Middle frontal gyrus (tissue), 1 donor: ENCODE results near the gene NSG2.
A peak's percentile ranks its signal among the peaks of the same experiment; 100 is the strongest.

Source experiments
- DNase-seq: peaks from one replicate; pipeline ENCODE4 v3.0.0-alpha.2; 2015; ENCODE audit warnings: low spot score; ENCODE audit errors: extremely low spot score

NSG2 gene

DNA sequence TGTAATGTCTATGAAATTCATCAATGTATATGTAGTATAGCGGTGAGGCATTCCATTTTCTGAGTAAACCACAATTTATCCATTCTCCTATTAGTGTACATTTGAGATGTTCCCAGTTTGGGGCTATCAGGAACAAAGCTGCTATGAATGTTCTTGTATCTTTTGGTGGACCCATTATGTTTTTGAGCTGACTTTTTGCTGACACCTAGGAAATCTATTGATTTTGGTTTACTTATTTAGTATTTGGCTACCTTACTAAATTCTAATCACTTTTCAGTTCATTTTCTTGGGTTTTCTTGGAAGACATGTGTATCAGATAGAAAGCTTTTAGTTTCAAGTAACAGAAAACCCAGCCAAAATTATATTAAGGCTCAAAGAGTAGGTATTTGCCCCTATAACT is 13.7 kb downstream of the NSG2 start:
- DNase-seq: no peak

DNA sequence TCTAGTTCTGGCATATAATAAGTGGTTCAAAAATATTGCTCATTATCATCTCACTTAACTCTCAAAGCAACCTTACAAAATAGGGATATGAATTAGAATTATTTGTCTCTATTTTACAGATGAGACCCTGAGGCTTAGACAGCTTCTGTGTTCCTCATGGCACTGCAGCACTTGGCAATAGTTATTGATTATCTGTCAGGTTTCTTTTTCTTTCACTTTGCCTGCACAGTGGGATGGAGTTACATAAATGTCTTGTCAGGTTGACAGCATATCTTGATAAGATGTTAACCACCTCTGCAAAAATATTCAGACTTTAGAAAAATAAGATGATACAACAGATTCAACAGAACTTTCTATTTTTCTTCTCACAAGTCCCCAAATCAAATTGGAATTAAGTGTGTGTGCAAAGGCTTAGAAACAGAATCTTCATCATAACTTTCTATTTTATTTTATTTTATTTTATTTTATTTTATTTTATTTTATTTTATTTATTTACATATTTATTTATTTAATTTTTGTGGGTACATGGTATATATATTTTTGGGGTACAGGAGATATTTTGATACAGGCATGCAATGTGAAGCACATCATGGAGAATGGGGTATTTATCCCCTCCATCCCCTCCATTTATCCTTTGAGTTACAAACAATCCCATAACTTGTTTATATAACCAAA is 17.7 kb downstream of the NSG2 start:
- no peak for DNase-seq

DNA sequence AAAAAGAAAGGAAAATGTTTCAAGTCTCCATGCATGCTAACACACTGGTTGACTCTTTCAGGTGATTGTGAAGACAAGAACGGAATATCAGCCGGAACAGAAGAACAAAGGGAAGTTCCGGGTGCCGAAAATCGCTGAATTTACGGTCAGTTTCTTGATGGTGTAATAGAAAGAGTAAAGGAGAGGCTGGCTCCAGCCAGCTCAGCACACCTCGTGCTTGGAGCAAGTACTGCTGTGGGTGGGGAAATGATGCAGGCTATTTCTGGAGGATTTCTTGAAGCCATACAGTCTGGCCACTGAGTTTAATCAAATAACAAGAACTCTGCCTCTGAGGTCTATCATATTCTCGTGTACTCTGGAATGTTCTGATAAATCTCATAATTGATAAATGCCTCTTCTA is 18.7 kb downstream of the NSG2 start:
- no peak for DNase-seq

DNA sequence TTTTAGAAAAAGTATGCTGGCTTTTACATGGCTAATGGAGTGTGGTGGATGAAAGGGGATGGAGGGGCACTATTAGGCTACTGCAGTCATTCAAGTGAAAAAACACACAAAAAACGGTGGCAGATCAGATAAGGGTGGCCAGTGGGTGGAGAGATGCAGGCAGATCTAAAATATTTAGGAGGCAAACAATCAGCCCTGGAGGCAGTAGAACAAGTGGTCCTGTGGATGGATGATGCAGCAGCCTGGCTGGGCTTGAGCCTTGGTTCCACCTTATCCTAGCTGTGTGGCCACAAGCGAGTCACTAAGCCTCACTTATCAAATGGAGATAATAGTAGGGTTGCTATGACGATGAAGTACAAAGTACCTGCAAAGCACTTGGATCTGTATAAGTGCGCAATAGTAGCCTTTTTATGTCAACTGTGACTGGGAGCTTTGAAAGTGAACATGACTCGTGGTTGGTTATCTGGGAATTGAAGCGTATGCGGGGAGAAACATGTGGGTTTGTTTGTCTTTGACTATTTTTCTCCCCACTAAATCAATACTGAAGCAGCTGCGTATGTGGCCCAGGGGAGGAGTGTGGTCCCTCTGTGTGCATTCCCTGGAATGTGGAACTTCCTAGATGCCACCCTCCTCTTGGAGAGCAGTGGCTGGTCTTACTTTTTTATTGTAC is 20.2 kb downstream of the NSG2 start:
- no peak for DNase-seq

DNA sequence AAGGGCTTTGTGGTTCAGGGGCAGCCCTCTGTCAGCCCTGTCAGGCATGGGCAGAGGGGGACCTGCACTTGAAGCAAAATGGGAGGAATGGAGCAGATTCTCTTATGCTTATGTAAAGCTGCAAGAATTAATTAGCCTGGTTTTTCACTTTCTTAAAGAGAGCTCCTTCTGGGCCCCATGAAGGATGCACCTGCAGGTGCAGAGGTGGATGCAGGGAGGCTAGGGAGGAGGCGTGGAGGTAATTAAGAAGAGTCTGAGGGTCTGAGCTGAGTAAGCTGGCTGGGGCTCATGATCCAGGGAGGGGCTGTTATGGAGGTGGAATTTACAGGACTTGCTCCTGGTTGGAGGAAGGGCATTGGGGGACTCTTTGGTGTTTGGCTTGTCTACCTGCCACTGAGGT is 22.0 kb downstream of the NSG2 start:
- no peak for DNase-seq

DNA sequence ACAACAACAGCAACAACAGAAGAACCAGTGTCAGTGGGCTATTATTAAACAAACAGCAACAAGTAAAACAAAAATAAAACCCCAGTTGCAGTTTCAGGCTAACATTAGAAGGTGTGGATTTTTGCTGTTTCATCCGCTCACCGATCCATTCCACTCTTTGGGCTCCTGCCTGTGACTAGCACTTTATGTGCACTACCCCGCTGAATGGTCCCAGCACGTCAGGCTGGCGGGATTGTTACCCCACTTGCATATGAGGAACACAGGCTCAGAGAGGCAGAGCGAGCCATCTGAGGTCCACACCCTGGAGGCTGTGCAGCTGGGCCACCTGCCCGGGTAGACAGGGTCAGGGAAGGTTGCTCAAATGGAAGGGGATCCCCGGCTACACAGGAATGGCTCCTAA is 26.0 kb downstream of the NSG2 start:
- no peak for DNase-seq

DNA sequence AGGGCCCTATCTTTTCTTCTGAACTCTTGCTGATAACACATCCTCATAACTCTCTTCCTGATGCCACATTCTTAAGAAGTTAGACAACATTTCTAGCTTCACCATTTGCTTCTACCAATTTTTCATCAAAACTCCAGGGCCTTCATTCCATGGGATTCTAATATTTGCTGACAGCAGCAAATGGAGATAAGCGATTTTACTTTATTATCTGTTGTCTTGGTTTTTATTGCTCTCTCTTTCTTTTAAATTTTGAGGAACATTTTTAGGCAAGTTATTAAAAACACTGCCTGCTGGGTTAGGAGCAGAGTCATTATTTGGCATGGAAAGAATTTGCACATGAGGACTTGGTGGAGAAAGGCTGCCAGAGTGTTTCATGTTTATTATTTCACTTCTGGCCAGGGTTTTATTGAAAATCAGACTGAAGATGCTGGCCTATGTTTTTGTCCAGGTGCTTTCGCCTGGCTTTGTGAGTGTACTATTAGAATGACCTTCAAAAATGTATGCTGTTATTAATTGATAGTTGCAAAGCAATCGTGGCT is 27.7 kb downstream of the NSG2 start:
- no peak for DNase-seq

DNA sequence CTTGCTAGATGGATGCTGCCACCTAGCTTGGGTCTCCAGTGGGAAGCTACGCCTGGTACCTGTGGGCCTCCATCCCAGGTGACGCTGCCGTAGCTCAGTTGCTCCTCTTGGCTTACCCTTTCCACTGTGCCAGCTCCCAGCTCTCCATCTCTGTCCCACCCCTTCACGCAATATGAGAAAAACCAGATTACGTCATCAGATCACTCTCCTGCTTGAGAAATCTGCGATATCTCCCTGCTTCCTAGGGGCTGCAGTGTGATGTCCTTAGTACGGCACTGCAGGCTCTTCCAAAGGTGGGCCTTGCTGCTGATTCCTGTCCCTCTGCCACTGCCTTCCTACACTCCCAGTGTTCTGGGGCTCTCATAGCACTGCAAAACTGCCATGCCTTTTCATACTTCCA is 28.9 kb downstream of the NSG2 start:
- DNase-seq: no peak

DNA sequence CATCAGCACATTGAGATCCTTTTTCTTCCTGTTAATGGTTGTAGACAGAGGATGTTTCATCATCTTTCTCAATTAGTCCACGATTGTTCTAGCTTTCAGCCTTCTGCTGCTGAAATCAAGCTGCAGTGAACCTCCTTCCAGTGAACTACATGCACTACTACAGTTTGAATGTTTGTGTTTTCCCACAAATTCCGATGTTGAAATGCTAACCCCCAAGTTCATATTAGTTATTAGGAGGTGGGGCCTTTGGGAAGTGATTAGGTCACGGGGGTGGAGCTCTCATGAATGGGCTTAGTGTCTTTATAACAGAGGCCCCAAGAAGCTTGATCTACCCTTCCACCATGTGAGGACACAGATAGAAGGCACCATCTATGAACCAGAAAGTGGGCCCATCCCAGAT is 32.9 kb downstream of the NSG2 start:
- no peak for DNase-seq

DNA sequence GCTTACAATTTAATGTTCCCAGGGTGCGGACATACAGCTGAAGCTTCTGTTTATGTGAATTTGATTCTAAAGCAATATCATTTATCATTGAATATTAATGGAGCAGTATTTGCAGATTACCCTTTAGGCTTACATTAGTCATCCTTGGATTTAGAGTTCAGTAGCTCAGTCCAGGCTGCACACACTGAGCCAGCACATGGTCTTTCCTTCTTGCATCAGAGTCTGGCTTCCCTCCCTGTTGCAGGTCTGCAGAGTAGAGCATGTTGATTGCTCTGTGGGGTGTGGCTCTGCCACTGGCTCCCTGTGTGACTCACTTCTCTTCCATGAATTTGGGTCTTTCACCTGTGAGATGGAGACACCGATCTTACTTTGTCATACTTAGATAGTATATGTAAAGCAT is 36.8 kb downstream of the NSG2 start:
- DNase-seq: no peak

DNA sequence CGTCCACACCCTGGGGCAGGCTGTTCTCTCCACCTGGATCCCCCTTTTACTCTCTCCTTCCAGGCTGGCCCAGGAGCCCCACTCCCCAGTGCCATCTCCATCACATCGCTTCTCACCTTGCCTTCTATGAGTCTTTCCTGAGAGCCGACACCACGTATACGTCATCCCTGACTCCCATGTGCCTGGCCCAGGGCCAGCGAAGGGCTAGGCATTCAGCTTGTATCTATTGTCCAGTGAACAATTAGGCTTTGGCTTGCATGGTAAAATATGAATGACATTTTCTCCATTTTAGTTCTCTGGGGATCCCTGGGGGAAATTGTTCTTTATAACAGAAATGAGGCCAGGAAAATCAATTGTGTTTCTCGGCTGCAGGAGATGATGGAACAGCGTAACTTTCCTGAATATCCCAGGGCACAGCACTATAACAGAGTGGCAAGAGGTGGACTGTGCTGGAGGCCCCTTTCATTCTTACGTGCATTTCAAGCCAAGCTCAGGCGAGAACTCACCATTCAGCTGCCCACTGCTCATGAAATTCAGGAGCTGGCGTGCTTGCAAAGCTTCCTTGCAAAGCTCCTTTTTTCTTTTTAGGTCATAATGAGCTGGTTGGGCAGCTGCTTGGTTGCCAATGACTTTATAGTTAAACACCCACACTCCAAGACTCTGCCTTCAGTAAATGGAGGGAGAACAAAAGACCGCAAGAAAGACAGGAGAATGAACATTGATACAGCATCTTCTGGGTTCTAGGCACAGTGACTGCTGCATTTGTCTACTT is 37.7 kb downstream of the NSG2 start:
- peak; percentile 39 for DNase-seq

DNA sequence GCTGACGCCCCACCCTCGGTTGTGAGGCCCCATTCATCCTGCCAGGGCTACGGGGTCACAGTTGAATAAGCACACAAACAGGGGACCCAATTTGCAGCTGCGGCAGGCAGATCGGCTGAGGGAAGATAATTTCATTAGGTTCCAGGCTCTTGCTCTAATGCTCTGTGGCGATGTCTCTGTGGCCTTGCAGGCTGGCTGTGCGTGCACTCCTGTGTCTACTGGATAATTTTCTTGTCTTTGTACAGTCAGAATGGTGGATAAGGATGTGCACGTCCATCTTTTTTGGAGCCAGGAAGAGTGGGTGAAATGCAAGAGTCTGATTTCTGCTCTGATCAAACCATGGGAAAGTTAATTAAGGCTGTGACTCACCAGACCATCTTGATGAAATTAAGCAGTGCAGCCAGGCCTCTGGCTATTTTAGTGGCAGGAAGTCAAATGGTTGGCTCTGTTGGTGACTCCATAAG is 39.2 kb downstream of the NSG2 start:
- no peak for DNase-seq

DNA sequence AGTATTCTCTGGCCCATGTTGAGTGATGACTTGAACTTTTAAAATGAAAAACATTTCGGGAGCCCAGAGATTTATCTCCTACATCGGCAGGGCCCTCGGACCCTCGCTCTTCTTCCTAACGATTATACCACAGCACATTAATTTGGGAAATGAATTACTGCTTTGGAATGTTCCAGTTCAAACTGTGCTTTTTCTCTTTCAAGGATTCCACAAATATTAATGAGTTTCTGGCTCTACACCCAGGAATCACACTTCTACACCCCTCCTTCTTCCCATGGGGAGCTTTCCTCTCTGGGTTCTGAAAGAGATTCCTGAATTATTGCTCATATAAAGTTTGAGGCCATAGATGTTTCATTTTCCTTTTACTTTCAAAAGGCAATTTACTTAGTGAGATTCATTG is 41.2 kb downstream of the NSG2 start:
- no peak for DNase-seq

DNA sequence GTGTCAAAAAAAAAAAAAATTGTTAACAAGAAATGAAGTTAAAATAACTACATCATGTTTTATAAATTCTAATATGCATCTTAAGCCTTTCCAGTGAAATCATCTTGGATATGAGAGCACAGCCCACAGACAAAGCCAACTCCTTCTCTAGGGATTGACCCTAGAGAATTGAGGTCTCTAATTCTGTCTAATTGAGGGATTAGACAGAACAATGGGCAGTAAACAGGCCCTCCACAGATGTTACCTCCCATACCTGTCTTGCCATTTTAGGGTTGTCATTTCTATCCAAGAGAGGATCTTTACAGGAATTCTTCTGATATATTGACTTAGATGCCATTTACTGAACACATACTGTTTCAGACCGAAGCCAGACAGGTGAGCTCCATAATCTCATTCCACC is 42.3 kb downstream of the NSG2 start:
- DNase-seq: no peak

DNA sequence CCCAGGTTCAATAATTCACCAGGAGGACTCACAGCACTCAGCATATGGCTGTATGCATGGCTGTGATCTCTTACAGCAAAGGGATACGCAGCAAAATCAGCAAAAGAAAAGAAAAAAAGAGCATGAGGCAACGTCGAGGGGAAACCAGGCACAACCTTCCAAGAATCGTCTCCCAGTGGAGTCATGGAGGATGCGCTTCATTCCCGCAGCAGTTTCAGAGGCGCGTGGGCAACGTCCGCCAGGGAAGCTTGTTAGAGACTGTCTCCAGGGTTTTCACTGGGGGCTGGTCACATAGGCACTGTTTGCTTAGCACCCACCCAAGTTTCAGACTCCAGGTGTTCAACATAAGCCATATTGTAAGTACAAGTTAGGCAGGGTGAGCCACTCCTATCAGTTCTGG is 44.6 kb downstream of the NSG2 start:
- DNase-seq: no peak

DNA sequence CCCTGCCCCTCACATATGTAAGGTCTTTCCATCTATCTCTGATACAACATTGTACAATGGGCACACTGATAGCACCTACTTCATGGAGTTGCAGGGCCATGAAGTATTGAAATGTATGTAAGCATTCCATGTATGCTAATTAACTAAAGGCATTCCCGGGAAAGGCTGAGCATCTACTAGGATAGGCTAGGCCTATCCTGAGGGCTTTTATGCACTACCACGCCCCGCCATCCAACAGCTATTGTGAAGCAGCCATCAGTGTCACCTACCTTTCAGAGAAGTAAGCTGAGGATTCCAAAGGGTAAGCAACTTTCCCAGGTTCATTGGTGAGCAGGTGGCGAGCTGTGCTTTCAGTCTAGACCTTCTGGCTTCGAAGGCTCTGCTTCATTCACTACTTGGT is 47.6 kb downstream of the NSG2 start:
- no peak for DNase-seq

DNA sequence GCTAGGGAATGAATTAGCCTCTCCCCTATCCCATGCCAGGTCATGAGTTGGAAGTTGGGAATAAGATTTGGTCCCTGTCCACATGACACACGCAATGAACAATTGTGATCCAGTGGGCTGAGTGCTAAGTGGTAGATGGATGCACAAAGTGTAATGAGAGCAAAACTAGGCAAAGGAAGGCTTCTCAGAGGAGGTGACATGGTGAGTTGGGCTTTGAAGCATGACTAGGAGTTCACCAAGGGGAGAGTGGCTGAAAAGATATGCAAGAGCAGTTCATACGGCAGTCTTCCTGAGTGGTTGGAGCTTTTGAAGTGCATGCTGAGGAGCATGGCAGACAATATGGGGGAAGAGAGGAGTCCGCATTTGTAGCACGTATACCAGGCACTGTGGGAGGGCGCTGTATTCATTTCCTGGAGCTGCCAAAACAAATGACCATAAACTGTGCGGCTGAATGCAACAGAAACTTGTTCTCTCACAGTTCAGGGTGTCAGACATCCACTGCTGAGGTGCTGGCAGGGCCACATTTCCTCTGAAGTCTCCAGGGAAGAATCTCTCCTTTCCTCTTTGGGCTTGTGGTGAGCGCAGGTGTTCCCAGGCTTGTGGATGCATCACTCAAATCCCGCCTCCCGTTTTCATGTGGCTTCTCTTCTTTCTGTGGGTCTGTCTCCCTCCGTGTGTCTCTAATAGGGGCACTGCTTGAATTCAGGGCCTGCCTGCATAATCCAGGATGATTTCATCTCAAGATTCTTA is 49.5 kb downstream of the NSG2 start:
- no peak for DNase-seq

DNA sequence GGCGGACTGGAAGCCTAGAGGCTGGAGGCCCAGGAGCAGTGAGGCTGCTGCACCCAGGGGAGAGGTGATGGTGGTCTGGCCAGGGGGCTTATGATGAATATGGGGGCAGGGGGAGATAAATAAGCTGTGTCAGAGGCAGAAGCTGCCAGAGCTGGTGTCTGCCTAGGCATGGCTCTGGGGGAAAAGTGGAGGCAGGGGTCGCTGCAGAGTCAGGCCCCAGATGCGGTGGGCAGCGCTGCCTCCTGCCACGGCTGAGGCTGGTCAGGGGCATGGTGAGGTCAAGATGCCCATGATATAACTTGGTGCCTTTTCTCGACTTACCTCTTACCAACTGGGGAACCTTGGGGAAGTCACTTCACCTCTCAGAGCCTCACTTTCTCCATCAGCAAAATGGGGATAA is 51.1 kb downstream of the NSG2 start:
- no peak for DNase-seq

DNA sequence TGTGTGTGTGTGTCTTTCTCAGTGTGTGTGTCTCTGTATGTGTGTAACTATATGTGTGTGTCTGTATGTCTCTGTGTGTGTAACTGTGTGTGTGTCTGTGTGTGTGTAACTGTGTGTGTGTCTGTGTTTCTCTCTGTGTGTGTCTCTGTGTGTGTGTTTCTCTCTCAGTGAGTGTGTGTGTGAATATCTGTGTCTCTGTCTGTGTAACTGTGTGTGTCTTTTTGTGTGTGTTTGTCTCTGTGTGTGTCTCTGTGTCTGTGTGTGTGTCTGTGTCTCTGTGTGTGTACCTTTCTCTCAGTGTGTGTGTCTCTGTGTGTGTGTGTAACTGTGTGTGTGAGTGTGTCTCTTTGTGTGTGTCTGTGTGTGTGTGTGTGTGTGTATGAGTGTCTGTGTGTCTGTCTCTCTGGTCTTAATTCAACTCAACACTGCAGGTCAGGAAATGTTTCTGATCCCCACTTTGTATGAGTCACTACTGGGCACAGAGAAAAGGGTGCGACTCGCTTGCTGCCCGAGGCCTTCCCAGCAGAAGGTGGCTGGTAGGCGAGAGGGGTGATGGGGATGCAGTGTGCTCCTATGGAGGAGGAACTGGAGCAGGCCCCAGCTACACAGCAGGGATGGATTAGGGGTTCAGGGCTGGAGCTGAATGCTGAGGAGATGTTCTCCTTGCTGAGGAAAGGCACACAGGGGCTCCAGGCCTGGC is 52.1 kb downstream of the NSG2 start:
- DNase-seq: no peak

DNA sequence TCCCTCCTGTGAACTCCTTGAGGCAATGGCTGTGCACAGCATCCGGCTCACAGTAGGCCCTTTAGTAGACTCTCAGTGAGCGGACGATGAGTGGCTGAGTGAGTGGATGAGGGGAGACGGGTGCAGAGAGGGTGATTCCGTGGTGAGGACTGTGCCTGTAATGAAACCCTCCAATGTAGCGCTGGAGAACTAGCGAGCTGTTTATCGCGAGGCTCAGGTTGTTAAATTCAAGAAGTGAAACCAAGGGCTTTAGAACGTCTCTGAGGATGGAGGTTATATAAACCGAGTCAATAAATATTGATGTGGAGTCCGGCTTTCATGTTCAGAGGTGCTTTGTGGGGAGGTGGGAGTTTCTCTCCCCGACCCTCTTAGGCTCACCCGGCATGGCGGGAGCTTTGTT is 53.2 kb downstream of the NSG2 start:
- DNase-seq: no peak

DNA sequence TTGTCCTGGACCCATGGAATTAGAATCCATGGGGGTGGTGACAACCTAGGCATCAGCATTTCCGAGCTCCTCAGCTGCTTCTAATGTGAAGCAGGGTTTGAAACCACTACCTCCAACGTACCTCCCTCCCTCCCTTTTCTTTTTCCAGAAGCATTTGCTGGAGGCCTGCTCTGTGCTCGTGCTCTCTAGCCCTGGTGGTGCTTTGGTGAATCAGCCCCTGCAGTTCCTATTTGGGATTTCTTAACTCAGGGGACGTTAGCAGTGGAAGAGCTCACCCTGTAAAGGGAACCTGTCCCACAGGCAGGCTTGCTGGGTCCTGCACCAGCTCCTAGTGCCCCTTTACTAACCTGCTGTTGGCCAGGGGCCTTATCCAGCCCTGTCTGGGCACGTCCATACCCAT is 55.0 kb downstream of the NSG2 start:
- no peak for DNase-seq
